Measurements from ENCODE around the gene ASH1L. TPM values are rescaled to one million over a fixed set of nuclear protein-coding genes. Genes with fewer than 3 reads are reported as not detected.
A peak's percentile ranks its signal among the peaks of the same experiment; 100 is the strongest.

Gene ASH1L
- total RNA-seq, 1 donor from 2014 or later, result 90.6 TPM

DNA sequence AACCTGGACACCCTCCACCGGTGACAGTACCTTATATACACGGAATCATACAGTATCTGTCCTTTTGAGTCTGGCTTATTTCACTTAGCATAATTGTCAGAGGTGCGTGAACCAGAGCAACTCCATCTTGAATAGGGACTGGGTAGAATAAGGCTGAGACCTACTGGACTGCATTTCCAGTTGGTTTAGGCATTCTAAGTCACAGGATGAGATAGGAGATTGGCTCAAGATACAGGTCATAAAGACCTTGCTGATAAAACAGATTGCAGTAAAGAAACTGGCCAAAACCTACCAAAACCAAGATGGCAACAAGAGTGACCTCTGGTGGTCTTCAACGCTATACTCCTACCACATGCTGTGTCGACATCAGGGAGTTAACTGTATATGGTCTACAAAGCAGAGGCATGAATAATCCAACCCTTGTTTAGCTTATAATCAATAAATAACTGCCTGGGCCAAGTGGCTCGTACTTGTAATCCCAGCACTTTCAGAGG is 255.3 kb downstream of the ASH1L start:
- ATAC-seq (ENCODE audit: low read depth), result no peak
- Mint-ChIP-seq H3K4me1 (peaks cover 32% of the 10 kb centered on the region), H3K9me3 (no peaks in the 10 kb centered on the region), H3K27me3 (no peaks in the 10 kb centered on the region), H3K4me3 (peak overlapping the region; percentile 52), H3K27ac (peak overlapping the region; percentile 76), H3K36me3 (ENCODE audit: low read depth) (peaks cover 24% of the 10 kb centered on the region)
- TF ChIP-seq, protein P1, sequence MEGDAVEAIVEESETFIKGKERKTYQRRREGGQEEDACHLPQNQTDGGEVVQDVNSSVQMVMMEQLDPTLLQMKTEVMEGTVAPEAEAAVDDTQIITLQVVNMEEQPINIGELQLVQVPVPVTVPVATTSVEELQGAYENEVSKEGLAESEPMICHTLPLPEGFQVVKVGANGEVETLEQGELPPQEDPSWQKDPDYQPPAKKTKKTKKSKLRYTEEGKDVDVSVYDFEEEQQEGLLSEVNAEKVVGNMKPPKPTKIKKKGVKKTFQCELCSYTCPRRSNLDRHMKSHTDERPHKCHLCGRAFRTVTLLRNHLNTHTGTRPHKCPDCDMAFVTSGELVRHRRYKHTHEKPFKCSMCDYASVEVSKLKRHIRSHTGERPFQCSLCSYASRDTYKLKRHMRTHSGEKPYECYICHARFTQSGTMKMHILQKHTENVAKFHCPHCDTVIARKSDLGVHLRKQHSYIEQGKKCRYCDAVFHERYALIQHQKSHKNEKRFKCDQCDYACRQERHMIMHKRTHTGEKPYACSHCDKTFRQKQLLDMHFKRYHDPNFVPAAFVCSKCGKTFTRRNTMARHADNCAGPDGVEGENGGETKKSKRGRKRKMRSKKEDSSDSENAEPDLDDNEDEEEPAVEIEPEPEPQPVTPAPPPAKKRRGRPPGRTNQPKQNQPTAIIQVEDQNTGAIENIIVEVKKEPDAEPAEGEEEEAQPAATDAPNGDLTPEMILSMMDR (IDR thresholded peaks at IDR 0.05), result no peak
- ChIA-PET CTCF (interaction anchor here (0.9 to 2.5 kb wide), 4 partner anchors 15 to 134 kb away, joined by 3 to 23 read pairs (median 4); partner anchors contain the start of genes CLK2 and KRTCAP2), POLR2A (interaction anchor here (0.6 to 1.9 kb wide), 5 partner anchors 13 to 182 kb away, joined by 3 to 30 read pairs (median 12); partner anchors contain the start of genes CLK2 and RUSC1)
- intact Hi-C loops (cut with micrococcal nuclease), result no loop called here
- DNase-seq, result no peak

GRCh38 chr1:155305881-155306391 is 256.7 kb downstream of the ASH1L start:
- ATAC-seq (ENCODE audit: low read depth) (no peak), DNase-seq (no peak)
- Mint-ChIP-seq H3K27ac (peak overlapping the region; percentile 65), H3K4me1 (peaks cover 28% of the 10 kb centered on the region), H3K4me3 (no peak overlapping the region), H3K9me3 (no peaks in the 10 kb centered on the region), H3K36me3 (ENCODE audit: low read depth) (peaks cover 15% of the 10 kb centered on the region), H3K27me3 (no peaks in the 10 kb centered on the region)
- CTCF ChIA-PET, result no interaction called here
- intact Hi-C loops (cut with micrococcal nuclease), result no loop called here
- TF ChIP-seq, protein P1 (IDR thresholded peaks at IDR 0.05), result no peak
- POLR2A ChIA-PET, result interaction anchor here (0.7 kb wide), 1 partner anchor 699 kb away, joined by 13 read pairs; no protein-coding TSS in a partner anchor

DNA sequence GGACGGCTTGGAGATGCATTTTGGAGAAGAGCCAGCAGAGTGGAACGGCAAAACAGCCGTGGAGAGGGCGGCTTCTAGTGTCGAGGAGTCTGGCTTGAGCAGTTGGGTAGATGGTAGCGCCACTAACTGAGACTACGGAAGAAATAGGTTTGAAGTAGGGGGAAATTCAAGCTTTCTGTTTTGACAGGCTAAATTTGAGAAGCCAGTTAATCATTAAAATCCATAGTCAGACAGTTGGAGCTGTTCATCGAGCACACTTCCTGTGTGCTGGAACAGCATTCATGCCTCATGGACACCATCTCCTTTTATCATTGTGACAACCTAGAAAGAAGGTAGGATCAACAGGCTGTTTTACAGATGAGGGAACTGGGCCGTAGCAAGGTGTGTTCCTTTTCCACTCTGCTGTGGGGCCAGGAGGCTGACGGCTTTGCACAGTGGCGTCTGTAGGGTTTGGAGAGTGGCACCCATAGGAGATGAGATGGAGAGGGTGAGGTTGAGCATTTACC is 258.0 kb downstream of the ASH1L start:
- ChIA-PET CTCF (interaction anchor here (1.3 kb wide), 1 partner anchor 26 kb away, joined by 5 read pairs; no protein-coding TSS in a partner anchor), POLR2A (no interaction called here)
- intact Hi-C loops (cut with micrococcal nuclease), result no loop called here
- TF ChIP-seq, protein P1 (IDR thresholded peaks at IDR 0.05), result no peak
- no peak for ATAC-seq (ENCODE audit: low read depth)
- no peak overlapping the region for H3K27ac Mint-ChIP-seq
- no peaks in the 10 kb centered on the region for H3K27me3 Mint-ChIP-seq
- peaks cover 7% of the 10 kb centered on the region for H3K36me3 Mint-ChIP-seq (ENCODE audit: low read depth)
- H3K4me1 Mint-ChIP-seq, result peaks cover 17% of the 10 kb centered on the region
- no peak overlapping the region for H3K4me3 Mint-ChIP-seq
- no peak for DNase-seq
- no peaks in the 10 kb centered on the region for H3K9me3 Mint-ChIP-seq

GRCh38 chr1:155301342-155301841 is 261.2 kb downstream of the ASH1L start, which contains the start of gene PKLR:
PKLR (minus strand) TSS chr1:155301438; CDS start chr1:155301395, 43 bp downstream.
- intact Hi-C loops (cut with micrococcal nuclease), result no loop called here
- H3K9me3 Mint-ChIP-seq, result no peaks in the 10 kb centered on the region
- H3K4me3 Mint-ChIP-seq, result no peak within 1 kb of the TSS
- ATAC-seq (ENCODE audit: low read depth), result no peak
- DNase-seq, result no peak
- peaks cover 10% of the 10 kb centered on the region for H3K27me3 Mint-ChIP-seq
- TF ChIP-seq, protein P1 (IDR thresholded peaks at IDR 0.05), result no peak
- ChIA-PET POLR2A (interaction anchor here (0.6 kb wide), 1 partner anchor 23 kb away, joined by 3 read pairs; no protein-coding TSS in a partner anchor), CTCF (interaction anchor here (0.6 kb wide), 1 partner anchor 20 kb away, joined by 3 read pairs; no protein-coding TSS in a partner anchor)
- H3K4me1 Mint-ChIP-seq, result peaks cover 2% of the 10 kb centered on the region
- H3K36me3 Mint-ChIP-seq (ENCODE audit: low read depth), result no peaks in the 10 kb centered on the region
- no peak within 1 kb of the TSS for H3K27ac Mint-ChIP-seq
